Panc1 (cell line): ENCODE data around the gene TMED10. TPM values are rescaled to one million over a fixed set of nuclear protein-coding genes. Genes with fewer than 3 reads are reported as not detected.

Source experiments
- ATAC-seq: fragments of 200-7000 bp; cut with Tn5 transposase; 2 replicates; pipeline ENCODE4 v1.9.1; 2020; ENCODE audit warnings: mild to moderate bottlenecking, moderate library complexity
- BruUV-seq: library from RNA; stranded (reverse); fragments of 400-500 nt; replicated peaks from 2 replicates; lab custom pipeline; 2021; lab: Mats Ljungman, UMichigan
- CTCF ChIA-PET: fragments of 300-600 bp; sonication (Branson Sonifier 250); formaldehyde crosslinking; loops from one replicate; lab custom pipeline; 2022; ENCODE audit warnings: antibody characterized with exemption; lab: Charles Lee
- POLR2A ChIA-PET: fragments of 300-600 bp; sonication (Branson Sonifier 250); formaldehyde crosslinking; loops from one replicate; lab custom pipeline; 2022; ENCODE audit warnings: antibody characterized with exemption; lab: Charles Lee
- DNase-seq: peaks from one replicate; pipeline ENCODE4 v3.0.0-alpha.2; 2010; ENCODE audit warnings: low read depth, low spot score
- H3K27ac ChIP-seq: 2 replicates; pipeline ENCODE4 v1.5.1; 2011; ENCODE audit warnings: mild to moderate bottlenecking, low read length, inconsistent platforms
- H3K27me3 ChIP-seq: fragments of 200-500 bp; sonication (Bioruptor generic); 2 replicates; pipeline ENCODE4 v1.6.0; 2014; ENCODE audit warnings: low read length, inconsistent platforms; ENCODE audit not compliant: control insufficient read depth, insufficient read depth
- H3K36me3 ChIP-seq: fragments of 200-500 bp; sonication (Bioruptor generic); 2 replicates; pipeline ENCODE4 v1.5.1; 2014; ENCODE audit warnings: inconsistent platforms, mild to moderate bottlenecking, low read length, moderate library complexity; ENCODE audit not compliant: control insufficient read depth, insufficient read depth
- H3K4me1 ChIP-seq: 2 replicates; pipeline ENCODE4 v1.5.1; 2011; ENCODE audit warnings: inconsistent platforms, mild to moderate bottlenecking, low read length, moderate library complexity; ENCODE audit not compliant: control insufficient read depth, insufficient read depth
- H3K4me3 ChIP-seq, 2 experiments: 2 replicates each; pipeline ENCODE4 v1.5.1; 2011 to 2012; ENCODE audit warnings: low read depth in 2 of 2, low read length in 2 of 2, mild to moderate bottlenecking in 2 of 2, inconsistent platforms in 1 of 2, moderate library complexity in 1 of 2
- H3K9me3 ChIP-seq: fragments of 200-500 bp; sonication (Bioruptor generic); 2 replicates; pipeline ENCODE4 v1.5.1; 2014; ENCODE audit warnings: low read depth, mild to moderate bottlenecking, inconsistent platforms, low read length, moderate library complexity; ENCODE audit not compliant: control insufficient read depth, insufficient read depth
- CTCF ChIP-seq: fragments of 450-650 bp; IDR thresholded peaks from 2 replicates; pipeline ENCODE4 v1.5.1; 2017; ENCODE audit warnings: mild to moderate bottlenecking
- POLR2AphosphoS5 ChIP-seq: IDR thresholded peaks from 2 replicates; pipeline ENCODE4 v1.6.1; 2012; ENCODE audit warnings: mild to moderate bottlenecking, low read depth, low read length, moderate library complexity
- REST ChIP-seq, 2 experiments: IDR thresholded peaks; 2 replicates each; pipeline ENCODE4 v1.6.1; 2011 to 2012; ENCODE audit warnings: low read depth in 2 of 2, control low read depth in 1 of 2, low read length in 1 of 2, mild to moderate bottlenecking in 1 of 2, moderate library complexity in 1 of 2; ENCODE audit not compliant: insufficient read depth in 1 of 2
- SIN3A ChIP-seq: IDR thresholded peaks from 2 replicates; pipeline ENCODE4 v1.6.1; 2012; ENCODE audit warnings: low read depth, mild to moderate bottlenecking, low read length, moderate library complexity, borderline replicate concordance; ENCODE audit not compliant: insufficient read depth
- TCF7L2 ChIP-seq: IDR thresholded peaks from 2 replicates; pipeline ENCODE4 v1.6.1; 2011; ENCODE audit warnings: mild to moderate bottlenecking, low read depth, low read length, inconsistent platforms
- in situ Hi-C: cut with HindIII; loops from 2 replicates; pipeline ENCODE4 v1.10.0; 2016; ENCODE audit warnings: low sequenced_read_pairs, low pct_unique_long_range_greater_than_20kb
- intact Hi-C: fragments of 100-400 bp; cut with micrococcal nuclease; formaldehyde crosslinking; loops from one replicate; pipeline ENCODE4 v1.10.0; 2022; ENCODE audit not compliant: unreplicated experiment
- total RNA-seq: library from RNA; stranded (reverse); gene quantifications from one replicate; pipeline ENCODE4 v1.2.1, GENCODE V29; 2021; ENCODE audit not compliant: unreplicated experiment

The TMED10 gene
- total RNA-seq, 1 experiment from 2014 or later: 183 TPM

- H3K27ac ChIP-seq: peak overlapping the region; percentile 85
- H3K4me1 ChIP-seq: 0 out of 2 replicates have a peak, but pooled peaks cover 6% of the 10 kb centered on the region
- in situ Hi-C loops: no loop called here
- H3K27me3 ChIP-seq: no peaks in the 10 kb centered on the region
- H3K9me3 ChIP-seq: no peaks in the 10 kb centered on the region
- DNase-seq (no peak), ATAC-seq (peak; percentile 3; the same call in 1 of the 2 replicates)
- TF ChIP-seq CTCF: no peak
- no peak for TF ChIP-seq POLR2AphosphoS5
- no peak for TF ChIP-seq TCF7L2
- no peak for TF ChIP-seq REST (IDR thresholded peaks at IDR 0.05; ENCODE audit: insufficient read depth in 1 of 2, low read depth in 2 of 2, low read length in 1 of 2)
- TF ChIP-seq SIN3A: no peak
- intact Hi-C loops: no loop called here
- peak overlapping the region; percentile 79 to 86 for H3K4me3 ChIP-seq
- ChIA-PET CTCF (interaction anchor here (0.7 kb wide), 1 partner anchor 8 kb away, joined by 6 read pairs; no protein-coding TSS in a partner anchor), POLR2A (no interaction called here)
- no TSS peak for BruUV-seq
- H3K36me3 ChIP-seq: no peaks in the 10 kb centered on the region; the same call in 1 of the 2 replicates
These were observed 703 bp downstream of the TMED10 start for GRCh38 chr14:75175677-75176141.

GRCh38 chr14:75174066-75174465, 2.3 kb downstream of the TMED10 start:
- no peak overlapping the region for H3K27ac ChIP-seq
- no peaks in the 10 kb centered on the region for H3K27me3 ChIP-seq
- H3K36me3 ChIP-seq: no peaks in the 10 kb centered on the region; the same call in 1 of the 2 replicates
- no TSS peak for BruUV-seq
- no peaks in the 10 kb centered on the region for H3K9me3 ChIP-seq
- no peak overlapping the region for H3K4me3 ChIP-seq
- CTCF ChIA-PET: no interaction called here
- DNase-seq (no peak), ATAC-seq (no peak)
- POLR2A ChIA-PET: no interaction called here
- TF ChIP-seq CTCF: no peak
- no peak for TF ChIP-seq SIN3A
- TF ChIP-seq TCF7L2: no peak
- no peak for TF ChIP-seq POLR2AphosphoS5
- TF ChIP-seq REST (IDR thresholded peaks at IDR 0.05; ENCODE audit: insufficient read depth in 1 of 2, low read depth in 2 of 2, low read length in 1 of 2): no peak; a peak in 1 of 4 replicates
- 0 out of 2 replicates have a peak, but pooled peaks cover 6% of the 10 kb centered on the region for H3K4me1 ChIP-seq
- intact Hi-C loops (no loop called here), in situ Hi-C loops (no loop called here)
